ENCODE data around the gene CERT1.

- TF ChIP-seq SP1 (IDR thresholded peaks at IDR 0.05) (no peak), BHLHE40 (IDR thresholded peaks at IDR 0.05; ENCODE audit: borderline replicate concordance) (no peak), TARDBP (IDR thresholded peaks at IDR 0.05) (no peak), L3MBTL2 (conservative IDR thresholded peaks at IDR 0.05) (no peak), ZNF384 (IDR thresholded peaks at IDR 0.05) (no peak), NFRKB (IDR thresholded peaks at IDR 0.05) (no peak), SUZ12 (IDR thresholded peaks at IDR 0.05) (no peak), FOXK2 (IDR thresholded peaks at IDR 0.05) (no peak), FOXM1 (IDR thresholded peaks at IDR 0.05; ENCODE audit: borderline replicate concordance) (no peak), LEF1 (IDR thresholded peaks at IDR 0.05; ENCODE audit: borderline replicate concordance) (no peak), FOXA1 (IDR thresholded peaks at IDR 0.05) (no peak)
Measured at GRCh38 chr5:75348241-75348640, 163.2 kb downstream of the CERT1 start.

Data from HEK293T (cell line).